Endometrial microvascular endothelial cells (primary cell): Measurements from ENCODE around the gene CNTFR. TPM values are rescaled to one million over a fixed set of nuclear protein-coding genes. Genes with fewer than 3 reads are reported as not detected.

ENCODE experiments used
- in situ Hi-C: cut with HindIII; loops from 2 replicates; pipeline ENCODE4 v1.10.0; 2017; ENCODE audit warnings: low sequenced_read_pairs, low pct_unique_long_range_greater_than_20kb; ENCODE audit errors: inconsistent ontology term
- total RNA-seq: library from RNA; depleted of rRNA; stranded (reverse); fragments of >200 nt; gene quantifications from one replicate; pipeline ENCODE4 v1.2.3, GENCODE V29; 2015; ENCODE audit errors: inconsistent ontology term

Gene CNTFR
- total RNA-seq, 1 donor from 2014 or later = not detected

GRCh38 chr9:34501889-34502425 lies 87.6 kb downstream of the CNTFR start:
- in situ Hi-C loops = no loop called here

Other genes with a start within 250 kb of the CNTFR start
- gene MYORG, start 212.8 kb downstream of the CNTFR start, total RNA-seq = 10.4 TPM
- 22.7 TPM for gene FAM219A, start 131.2 kb downstream of the CNTFR start, total RNA-seq
- not detected for gene DNAI1, start 130.9 kb downstream of the CNTFR start, total RNA-seq
- 0.09 TPM for gene ENHO, start 66.7 kb downstream of the CNTFR start, total RNA-seq
- gene RPP25L, start 22.4 kb upstream of the CNTFR start, total RNA-seq = 39.7 TPM
- gene DCTN3, start 30.8 kb upstream of the CNTFR start, total RNA-seq = 101 TPM
- gene ARID3C, start 39.3 kb upstream of the CNTFR start, total RNA-seq = 0.09 TPM
- gene SIGMAR1, start 48.1 kb upstream of the CNTFR start, total RNA-seq = 163 TPM
- gene GALT, start 57.0 kb upstream of the CNTFR start, total RNA-seq = 20.5 TPM
- 5.8 TPM for gene IL11RA, start 62.5 kb upstream of the CNTFR start, total RNA-seq
- not detected for gene CCL27, start 72.9 kb upstream of the CNTFR start, total RNA-seq
- gene CCL19, start 101.6 kb upstream of the CNTFR start, total RNA-seq = not detected
- not detected for gene CCL21, start 120.4 kb upstream of the CNTFR start, total RNA-seq